IMR-90 (cell line): ENCODE results near the gene PXK. TPM values are rescaled to one million over a fixed set of nuclear protein-coding genes. Genes with fewer than 3 reads are reported as not detected.

Experiments
- ATAC-seq: fragments of 200-7000 bp; cut with Tn5 transposase; 2 replicates; pipeline ENCODE4 v1.9.1; 2020; ENCODE audit warnings: low read depth, mild to moderate bottlenecking, moderate library complexity
- BruUV-seq: library from RNA; stranded (reverse); fragments of 400-500 nt; replicated peaks from 2 replicates; lab custom pipeline; 2021; lab: Mats Ljungman, UMichigan
- CTCF ChIA-PET: fragments of 300-600 bp; formaldehyde crosslinking; extraction: SDS; loops from one replicate; lab custom pipeline; 2021; ENCODE audit warnings: antibody characterized with exemption; lab: Yijun Ruan, JAX
- POLR2A ChIA-PET: fragments of 300-600 bp; sonication (Branson Sonifier 250); formaldehyde crosslinking; loops from one replicate; lab custom pipeline; 2022; ENCODE audit warnings: antibody characterized with exemption; ENCODE audit not compliant: unreplicated experiment; lab: Charles Lee
- DNase-seq: peaks from one replicate; pipeline ENCODE4 v3.0.0; 2013
- H2AFZ ChIP-seq: replicated peaks from 2 replicates; pipeline ENCODE3; 2013; ENCODE audit warnings: low read length, mild to moderate bottlenecking; ENCODE audit not compliant: poor library complexity
- H2AK5ac ChIP-seq: 2 replicates; pipeline ENCODE4 v1.6.1; 2013; ENCODE audit warnings: low read depth, low read length, inconsistent platforms
- H2AK9ac ChIP-seq: replicated peaks from 2 replicates; pipeline ENCODE3; 2013; ENCODE audit warnings: mild to moderate bottlenecking, low read depth, low read length, moderate library complexity; ENCODE audit not compliant: poor library complexity
- H2BK120ac ChIP-seq: 2 replicates; pipeline ENCODE4 v1.6.1; 2013; ENCODE audit warnings: low read depth, low read length, inconsistent platforms
- H2BK15ac ChIP-seq: 3 replicates; pipeline ENCODE4 v1.6.1; 2013; ENCODE audit warnings: low read depth, low read length, inconsistent platforms
- H2BK20ac ChIP-seq: 2 replicates; pipeline ENCODE4 v1.6.1; 2013; ENCODE audit warnings: low read depth, mild to moderate bottlenecking, inconsistent platforms, low read length, moderate library complexity
- H2BK5ac ChIP-seq: 2 replicates; pipeline ENCODE4 v1.6.1; 2013; ENCODE audit warnings: mild to moderate bottlenecking, low read depth, low read length, inconsistent platforms; ENCODE audit not compliant: poor library complexity, severe bottlenecking
- H3K14ac ChIP-seq: replicated peaks from 2 replicates; pipeline ENCODE4 v1.6.1; 2013; ENCODE audit warnings: low read depth, low read length, inconsistent platforms
- H3K18ac ChIP-seq: 2 replicates; pipeline ENCODE4 v1.6.1; 2013; ENCODE audit warnings: low read depth, low read length, control low read depth
- H3K23ac ChIP-seq: 2 replicates; pipeline ENCODE4 v1.6.1; 2013; ENCODE audit warnings: low read depth, low read length, inconsistent platforms
- H3K27ac ChIP-seq: 2 replicates; pipeline ENCODE4 v1.5.1; 2013; ENCODE audit warnings: mild to moderate bottlenecking, control low read depth, low read length; ENCODE audit not compliant: insufficient read depth
- H3K27me3 ChIP-seq: 2 replicates; pipeline ENCODE4 v1.6.1; 2013; ENCODE audit warnings: low read length; ENCODE audit not compliant: control insufficient read depth, insufficient read depth
- H3K36me3 ChIP-seq: 2 replicates; pipeline ENCODE4 v1.6.1; 2013; ENCODE audit warnings: low read length, mixed read lengths; ENCODE audit not compliant: control insufficient read depth, insufficient read depth
- H3K4ac ChIP-seq: 2 replicates; pipeline ENCODE4 v1.6.1; 2013; ENCODE audit warnings: low read depth, low read length, inconsistent platforms
- H3K4me1 ChIP-seq: 2 replicates; pipeline ENCODE4 v1.6.1; 2013; ENCODE audit warnings: low read length, mixed read lengths; ENCODE audit not compliant: control insufficient read depth, insufficient read depth
- H3K4me2 ChIP-seq: 2 replicates; pipeline ENCODE4 v1.6.1; 2013; ENCODE audit warnings: low read depth, mild to moderate bottlenecking, control low read depth, low read length, moderate library complexity
- H3K4me3 ChIP-seq: 2 replicates; pipeline ENCODE4 v1.5.1; 2013; ENCODE audit warnings: low read depth, mild to moderate bottlenecking, control low read depth, low read length, moderate library complexity; ENCODE audit not compliant: insufficient read depth
- H3K56ac ChIP-seq: 2 replicates; pipeline ENCODE4 v1.6.1; 2013; ENCODE audit warnings: low read length, inconsistent platforms; ENCODE audit not compliant: insufficient read depth; ENCODE audit errors: extremely low read depth
- H3K79me1 ChIP-seq, 2 experiments: 2 replicates each; pipeline ENCODE4 v1.6.1; 2013; ENCODE audit warnings: low read length in 2 of 2, inconsistent platforms in 1 of 2, low read depth in 1 of 2
- H3K9ac ChIP-seq: 2 replicates; pipeline ENCODE4 v1.6.1; 2013; ENCODE audit warnings: low read depth, low read length, control low read depth
- H3K9me1 ChIP-seq: 2 replicates; pipeline ENCODE4 v1.6.1; 2013; ENCODE audit warnings: low read length, inconsistent platforms; ENCODE audit not compliant: insufficient read depth
- H3K9me3 ChIP-seq: 2 replicates; pipeline ENCODE4 v1.6.1; 2013; ENCODE audit warnings: low read length; ENCODE audit not compliant: control insufficient read depth, insufficient read depth
- H4K20me1 ChIP-seq: 2 replicates; pipeline ENCODE4 v1.6.1; 2013; ENCODE audit warnings: low read length, inconsistent platforms; ENCODE audit not compliant: insufficient read depth
- H4K5ac ChIP-seq: 2 replicates; pipeline ENCODE4 v1.6.1; 2013; ENCODE audit warnings: mild to moderate bottlenecking, low read depth, low read length, control low read depth
- H4K8ac ChIP-seq, 2 experiments: 2 replicates each; pipeline ENCODE4 v1.6.1; 2013; ENCODE audit warnings: low read depth in 2 of 2, low read length in 2 of 2, control low read depth in 1 of 2, inconsistent platforms in 1 of 2
- H4K91ac ChIP-seq: 2 replicates; pipeline ENCODE4 v1.6.1; 2013; ENCODE audit warnings: low read depth, low read length, inconsistent platforms; ENCODE audit not compliant: insufficient read depth
- BHLHE40 ChIP-seq: fragments of 150-350 bp; IDR thresholded peaks from 2 replicates; pipeline ENCODE4 v1.6.1; 2016; ENCODE audit warnings: mild to moderate bottlenecking, low read depth, low read length
- RAD21 ChIP-seq: IDR thresholded peaks from 2 replicates; pipeline ENCODE4 v1.6.1; 2012; ENCODE audit warnings: low read length, improper control_type of control experiment
- WGBS, 2 experiments: methylation state at CpG; one replicate each; pipeline versions ENCODE4 v1.1.5 to v1.1.7; 2013; ENCODE audit warnings: missing lambda C conversion rate in 2 of 2; ENCODE audit not compliant: insufficient read length in 1 of 2; ENCODE audit errors: extremely low coverage in 2 of 2; 5-methylcytosine and 5-hydroxymethylcytosine counted together
- dilution Hi-C: fragments of 300-500 bp; cut with HindIII; formaldehyde crosslinking; loops from one replicate; pipeline ENCODE4 v1.14.3; 2018; ENCODE audit warnings: low sequenced_read_pairs; ENCODE audit not compliant: unreplicated experiment
- in situ Hi-C: fragments of 300-500 bp; cut with MboI; formaldehyde crosslinking; loops from 3 replicates; pipeline ENCODE4 v1.14.3; 2019; ENCODE audit warnings: low sequenced_read_pairs, inconsistent platforms, mixed read lengths
- intact Hi-C: fragments of 100-400 bp; cut with micrococcal nuclease; formaldehyde crosslinking; loops from 2 replicates; pipeline ENCODE4 v1.10.0; 2022
- polyA plus RNA-seq, 3 experiments: library from polyadenylated mRNA; depleted of rRNA; stranded (reverse); fragments of >200 nt; gene quantifications; 2 replicates each; pipeline ENCODE4 v1.2.3, GENCODE V29; 2012; ENCODE audit warnings: low replicate concordance in 1 of 3
- total RNA-seq: library from RNA; depleted of rRNA; stranded (reverse); fragments of >200 nt; gene quantifications from 2 replicates; pipeline ENCODE4 v1.2.3, GENCODE V29; 2012

The PXK gene
- total and polyA plus RNA-seq, 2 of the 4 experiments (the other 2 are of a cell fraction): 14.3 to 17.7 TPM

GRCh38 chr3:58358808-58359207 is 26.1 kb downstream of the PXK start:
- Histone ChIP-seq H4K8ac (peak overlapping the region in 1 of 2 experiments; percentile 55; a peak in 1 of 4 replicates), H2AK5ac (no peak overlapping the region; the same call in 1 of the 2 replicates), H4K20me1 (peaks cover 14% of the 10 kb centered on the region; the same call in 1 of the 2 replicates), H3K23ac (no peak overlapping the region), H2BK20ac (peak overlapping the region; percentile 72), H3K56ac (no peak overlapping the region), H3K9me3 (no peaks in the 10 kb centered on the region), H3K4ac (peak overlapping the region; percentile 74), H4K5ac (no peak overlapping the region), H3K79me1 (peaks cover 13 to 55% of the 10 kb centered on the region in 2 experiments), H3K36me3 (no peaks in the 10 kb centered on the region), H3K18ac (no peak overlapping the region), H3K9me1 (peaks cover 14% of the 10 kb centered on the region), H2BK15ac (0 out of 3 replicates have a peak overlapping the region, but pooled peaks have one; percentile 3), H2AFZ (no peak overlapping the region), H3K4me1 (peaks cover 14% of the 10 kb centered on the region), H3K4me2 (peak overlapping the region; percentile 4), H2BK120ac (peak overlapping the region; percentile 58), H4K91ac (peak overlapping the region; percentile 37; the same call in 1 of the 2 replicates), H2BK5ac (peak overlapping the region; percentile 56), H3K4me3 (no peak overlapping the region), H3K27ac (peak overlapping the region; percentile 76; the same call in 1 of the 2 replicates), H3K14ac (no peak overlapping the region), H3K27me3 (no peaks in the 10 kb centered on the region), H2AK9ac (no peak overlapping the region), H3K9ac (no peak overlapping the region)
- no TSS peak for BruUV-seq
- DNase-seq (peak; percentile 69), ATAC-seq (peak; percentile 63)
- ChIA-PET POLR2A (no interaction called here), CTCF (interaction anchor here (0.6 kb wide), 1 partner anchor 141 kb away, joined by 3 read pairs; no protein-coding TSS in a partner anchor)
- dilution Hi-C loops (no loop called here), in situ Hi-C loops (no loop called here), intact Hi-C loops (no loop called here)
- TF ChIP-seq RAD21 (no peak), BHLHE40 (peak; percentile 62; the same call in 1 of the 2 replicates)
- whole genome bisulfite sequencing, 2 experiments: no CpG with 5 or more reads among the region's 4 CpGs
